Stimulated activated naive CD4-positive, alpha-beta T cell (primary cell): ENCODE data around the gene TMEM204.

ENCODE experiments used
- DNase-seq, 6 experiments: peaks; one replicate each; lab custom pipeline; 2025; lab: John Stamatoyannopoulos, UW

The TMEM204 gene

DNA sequence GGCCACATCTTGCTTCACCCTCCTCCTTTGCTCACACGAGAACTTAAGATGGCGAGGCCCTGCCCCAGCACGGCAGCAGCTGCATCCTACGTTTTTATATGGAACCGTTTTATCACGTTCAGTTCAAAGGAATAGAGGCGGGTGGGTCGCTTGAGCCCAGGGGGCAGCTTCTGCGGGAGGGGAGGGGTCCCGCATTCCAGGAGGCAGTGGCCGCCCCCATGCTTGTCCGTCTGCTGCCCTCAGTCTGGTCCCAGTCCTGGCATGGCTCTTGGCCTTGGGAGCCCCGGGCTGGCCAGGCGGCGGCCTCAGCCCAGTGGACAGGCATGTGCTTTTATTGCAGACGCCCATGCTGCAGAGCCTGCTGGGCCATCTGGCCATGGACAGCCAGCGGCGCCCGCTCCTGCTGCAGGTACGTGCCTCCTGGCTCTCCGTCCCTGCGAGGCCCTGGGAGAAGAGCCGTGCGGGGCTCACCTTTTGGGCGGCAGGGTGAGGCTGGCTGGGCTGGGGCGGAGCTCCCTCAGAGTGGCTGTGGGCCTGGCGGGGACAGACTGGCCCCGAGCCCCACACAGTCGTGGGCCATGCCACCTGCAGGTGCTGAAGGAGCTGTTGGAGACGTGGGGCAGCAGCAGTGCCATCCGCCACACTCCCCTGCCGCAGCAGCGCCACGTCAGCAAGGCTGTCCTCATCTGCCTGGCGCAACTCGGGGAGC lies 33.6 kb upstream of the TMEM204 start:
- DNase-seq = no peak

DNA sequence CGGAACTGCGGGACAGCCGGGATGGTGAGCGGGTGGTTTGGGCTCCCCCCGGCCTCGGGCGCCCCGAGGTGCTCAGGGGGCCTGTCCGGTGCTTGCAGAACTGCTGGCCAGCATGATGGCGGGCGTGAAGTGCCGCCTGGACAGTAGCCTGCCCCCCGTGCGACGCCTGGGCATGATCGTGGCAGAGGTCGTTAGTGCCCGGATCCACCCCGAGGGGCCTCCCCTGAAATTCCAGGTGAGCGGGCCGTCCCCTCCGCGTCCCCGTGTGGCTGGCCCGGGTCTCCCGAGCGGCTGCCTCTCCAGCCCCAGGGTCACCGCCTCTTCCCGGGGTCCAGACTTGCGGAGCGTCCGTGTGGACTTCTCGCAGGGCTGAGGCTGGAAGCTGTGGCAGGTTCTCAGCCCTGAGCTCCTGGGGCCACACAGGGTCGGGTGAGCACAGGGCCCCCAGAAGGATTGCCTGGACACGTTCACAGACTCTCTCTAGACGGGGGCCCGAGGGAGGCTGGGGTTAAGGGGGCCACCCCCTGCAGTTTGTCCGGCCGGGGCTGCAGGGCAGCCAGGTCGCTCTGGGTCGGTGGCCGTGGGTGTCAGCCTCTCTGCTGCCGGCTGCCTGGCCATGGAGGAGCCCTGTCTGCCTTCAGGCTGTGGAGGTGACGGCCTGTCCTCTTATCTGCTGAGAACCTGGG lies 32.9 kb upstream of the TMEM204 start:
- no peak for DNase-seq

DNA sequence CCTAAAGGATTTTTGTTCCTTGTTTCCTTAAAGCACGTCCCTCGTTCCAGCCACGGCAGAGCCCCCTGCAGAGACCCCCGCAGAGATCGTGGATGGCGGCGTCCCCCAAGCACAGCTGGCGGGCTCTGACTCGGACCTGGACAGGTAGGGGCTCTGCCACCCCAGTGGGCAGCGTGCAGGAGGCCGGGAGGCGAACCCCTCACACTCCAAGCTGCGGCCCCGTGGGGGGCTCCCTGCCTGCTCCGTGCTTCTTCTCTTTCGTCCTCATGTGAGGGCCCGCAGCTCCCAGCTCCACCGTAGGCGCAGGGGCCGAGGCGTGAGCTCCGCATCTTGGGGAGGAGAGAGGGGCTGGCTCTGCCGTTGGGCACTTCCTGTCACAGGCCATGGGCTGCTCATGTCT lies 31.8 kb upstream of the TMEM204 start:
- no peak for DNase-seq

DNA sequence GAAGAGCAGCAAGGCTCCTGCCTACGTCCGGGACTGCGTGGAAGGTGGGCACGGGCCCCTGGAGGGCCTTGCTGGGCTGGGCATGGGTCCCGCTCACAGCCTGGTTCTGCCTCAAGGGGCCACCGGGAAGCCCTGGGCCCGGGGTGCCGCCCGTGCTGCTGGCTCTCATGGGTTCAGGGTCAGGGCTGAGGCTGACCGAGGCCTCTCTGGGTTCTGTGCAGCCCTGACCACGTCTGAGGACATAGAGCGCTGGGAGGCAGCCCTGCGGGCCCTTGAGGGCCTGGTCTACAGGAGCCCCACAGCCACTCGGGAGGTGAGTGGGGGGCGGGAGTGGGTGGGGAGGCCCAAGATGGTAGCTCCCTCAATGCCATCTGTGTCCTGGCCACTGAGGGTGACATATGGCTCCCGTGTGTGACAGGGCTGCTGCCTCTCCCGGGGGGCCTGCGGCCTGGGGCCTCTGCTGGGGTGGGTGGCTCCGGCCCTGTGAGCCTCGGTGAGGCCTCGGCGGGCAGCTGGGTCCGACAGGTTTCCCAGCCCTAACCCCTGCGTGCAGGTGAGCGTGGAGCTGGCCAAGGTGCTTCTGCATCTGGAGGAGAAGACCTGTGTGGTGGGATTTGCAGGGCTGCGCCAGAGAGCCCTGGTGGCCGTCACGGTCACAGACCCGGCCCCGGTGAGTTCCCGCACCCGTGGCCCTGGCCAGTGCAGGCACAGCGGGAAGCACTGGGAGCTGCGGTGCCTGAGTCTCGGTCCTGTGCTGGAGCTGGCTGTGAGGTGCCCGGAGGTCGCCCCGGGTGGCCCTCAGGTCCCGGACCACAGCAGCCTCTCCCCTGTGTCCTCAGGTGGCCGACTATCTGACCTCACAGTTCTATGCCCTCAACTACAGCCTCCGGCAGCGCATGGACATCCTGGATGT lies 31.1 kb upstream of the TMEM204 start:
- no peak for DNase-seq

DNA sequence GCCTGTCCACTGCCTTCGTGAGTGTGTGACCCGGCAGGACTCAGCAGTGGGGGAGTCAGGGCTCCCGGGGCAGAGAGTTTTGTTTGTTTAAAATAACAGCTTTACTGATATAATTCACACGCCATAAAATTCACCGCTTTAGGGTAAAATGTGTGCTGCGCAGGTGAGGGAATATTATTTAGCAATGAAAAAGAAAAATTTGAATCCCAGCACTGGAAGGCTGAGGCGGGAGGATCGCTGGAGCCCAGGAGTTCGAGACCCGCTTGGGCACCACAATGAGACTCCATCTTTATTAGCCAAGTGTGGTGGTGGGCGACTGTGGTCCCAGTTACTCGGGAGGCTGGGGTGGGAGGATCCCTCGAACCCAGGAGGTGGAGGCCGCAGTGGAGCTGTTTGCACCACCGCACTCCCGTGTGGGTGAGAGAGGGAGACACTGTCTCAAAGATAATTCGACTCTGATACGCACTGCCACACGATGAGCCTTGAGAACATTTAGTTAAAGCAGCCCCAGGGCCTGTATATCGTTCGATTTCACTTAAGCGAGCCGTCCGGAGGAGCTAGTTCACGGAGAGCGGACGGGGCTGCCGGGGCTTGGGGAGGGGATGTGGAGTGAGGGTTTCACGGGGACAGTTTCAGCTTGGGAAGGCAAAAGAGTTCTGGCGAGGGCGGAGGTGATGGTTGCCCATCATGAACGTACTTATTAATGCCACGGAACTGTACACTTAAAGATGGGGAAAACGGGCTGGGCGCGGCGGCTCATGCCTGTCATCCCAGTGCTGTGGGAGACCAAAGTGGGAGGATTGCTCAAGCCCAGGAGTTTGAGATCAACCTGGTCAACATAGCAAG lies 30.1 kb upstream of the TMEM204 start:
- DNase-seq = no peak

DNA sequence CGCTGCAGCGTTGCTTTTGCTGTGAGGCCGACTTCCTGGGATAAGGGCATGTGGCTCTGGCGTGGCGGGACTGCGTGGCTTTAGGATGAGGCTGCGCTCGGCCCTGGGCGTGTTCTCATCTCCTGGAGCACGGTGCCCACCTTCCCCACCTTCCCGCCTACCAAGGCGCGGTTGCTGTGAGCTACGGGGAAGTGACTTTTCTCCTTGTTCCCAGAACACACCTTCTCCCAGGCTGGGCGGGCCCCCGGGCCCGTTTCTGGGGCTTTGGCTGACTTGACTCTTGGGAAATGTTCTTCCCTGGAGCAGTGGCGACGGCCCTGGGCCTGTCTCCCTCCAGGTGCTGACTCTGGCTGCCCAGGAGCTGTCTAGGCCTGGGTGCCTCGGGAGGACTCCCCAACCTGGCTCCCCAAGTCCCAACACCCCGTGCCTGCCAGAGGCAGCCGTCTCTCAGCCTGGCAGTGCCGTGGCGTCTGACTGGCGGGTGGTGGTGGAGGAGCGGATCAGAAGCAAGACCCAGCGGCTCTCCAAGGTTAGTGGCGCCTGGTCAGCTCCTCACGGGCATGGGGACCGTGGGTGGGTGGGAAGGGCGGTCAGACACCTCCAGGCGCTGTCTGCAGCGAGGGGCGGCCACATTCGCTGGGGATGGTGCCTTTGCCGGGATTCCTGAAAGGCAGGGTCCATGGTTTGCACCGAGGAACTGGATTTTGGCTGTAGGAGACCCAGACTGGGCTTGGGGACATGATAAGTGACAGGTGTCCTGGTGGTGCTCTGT lies 28.2 kb upstream of the TMEM204 start:
- DNase-seq = no peak

DNA sequence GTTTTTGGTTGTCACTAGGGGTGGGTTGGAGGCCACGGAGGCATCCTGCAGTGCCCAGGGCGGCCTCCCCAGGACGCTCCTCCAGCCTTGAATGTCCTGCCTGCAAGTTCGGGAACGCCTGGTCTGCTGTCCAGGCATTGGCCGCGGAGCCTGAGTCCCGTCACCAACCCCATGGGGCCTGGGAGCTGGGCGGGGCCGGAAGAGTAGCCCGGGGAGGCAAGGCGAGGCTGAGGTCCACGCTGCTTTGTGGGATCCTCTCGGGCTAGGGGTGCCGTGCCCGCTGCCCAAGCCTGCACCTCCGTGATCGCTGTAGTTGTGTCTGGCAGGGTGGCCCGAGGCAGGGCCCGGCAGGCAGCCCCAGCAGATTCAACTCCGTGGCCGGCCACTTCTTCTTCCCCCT lies 27.6 kb upstream of the TMEM204 start:
- DNase-seq = no peak

DNA sequence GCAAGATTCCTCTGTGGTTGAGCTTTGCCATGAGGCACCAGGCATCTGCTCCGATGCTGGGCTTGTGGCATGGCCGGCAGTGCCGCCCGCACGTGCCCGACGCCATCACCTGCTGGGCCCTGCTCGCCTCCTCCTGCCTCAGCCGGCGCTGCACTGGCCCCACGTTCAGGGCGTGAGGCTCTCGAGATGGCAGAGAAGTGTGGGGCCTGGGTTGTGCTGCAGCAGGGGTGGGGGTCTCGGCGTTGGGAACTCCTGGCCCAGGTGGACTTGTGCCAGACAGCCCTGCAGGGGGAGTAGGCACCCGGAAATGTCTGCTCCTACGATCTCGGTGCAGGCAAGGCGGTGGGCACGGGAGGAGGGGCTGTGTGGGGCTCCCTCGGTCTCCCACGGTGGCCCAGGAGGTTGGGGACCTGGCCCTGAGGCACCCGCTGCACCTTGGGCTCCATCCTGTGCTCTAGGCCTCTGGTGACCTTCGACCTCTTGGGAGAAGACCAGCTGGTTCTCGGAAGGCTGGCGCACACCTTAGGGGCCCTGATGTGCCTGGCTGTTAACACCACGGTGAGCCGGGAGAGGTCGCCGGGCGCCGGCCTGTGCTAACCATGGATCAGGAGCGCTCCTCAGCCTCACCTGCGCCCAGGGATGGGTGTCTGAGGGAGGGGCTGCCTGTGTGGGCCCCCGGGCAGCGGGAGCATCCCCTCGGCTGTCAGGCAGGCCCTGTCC lies 26.8 kb upstream of the TMEM204 start:
- no peak for DNase-seq

DNA sequence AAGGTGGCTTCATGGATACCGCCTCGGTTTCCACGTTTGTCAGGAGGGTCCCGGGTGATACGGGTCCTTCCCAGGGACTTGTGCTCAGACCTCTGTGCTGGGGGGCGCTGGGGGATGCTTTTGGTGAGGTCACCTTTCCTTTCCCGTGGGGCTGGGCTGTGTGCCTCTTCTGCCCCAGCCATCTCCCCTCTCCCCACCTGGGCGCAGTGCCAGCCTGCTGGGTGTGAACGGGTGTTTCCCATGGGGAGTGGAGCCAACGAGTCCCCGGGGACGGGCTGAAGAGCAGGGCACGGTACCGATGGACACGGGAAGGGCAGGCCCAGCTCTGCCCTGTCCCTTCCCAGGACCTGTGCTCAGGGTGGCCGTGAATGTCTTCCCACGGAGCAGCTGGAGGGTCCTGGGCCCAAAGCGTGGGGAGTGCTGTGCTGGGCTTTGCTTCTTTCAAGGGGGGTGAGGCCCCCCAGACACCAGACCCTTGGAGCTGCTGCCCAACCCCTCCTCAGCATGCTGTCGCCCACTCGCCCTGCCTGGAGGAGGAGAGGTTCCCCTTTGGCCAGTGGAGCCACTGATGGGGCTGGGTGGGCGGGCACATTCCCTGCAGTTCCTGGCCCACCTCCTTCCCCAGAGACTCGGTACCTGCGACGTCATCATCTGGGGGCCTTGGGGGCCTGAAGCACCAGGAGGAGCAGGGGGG lies 24.8 kb upstream of the TMEM204 start:
- DNase-seq = no peak

DNA sequence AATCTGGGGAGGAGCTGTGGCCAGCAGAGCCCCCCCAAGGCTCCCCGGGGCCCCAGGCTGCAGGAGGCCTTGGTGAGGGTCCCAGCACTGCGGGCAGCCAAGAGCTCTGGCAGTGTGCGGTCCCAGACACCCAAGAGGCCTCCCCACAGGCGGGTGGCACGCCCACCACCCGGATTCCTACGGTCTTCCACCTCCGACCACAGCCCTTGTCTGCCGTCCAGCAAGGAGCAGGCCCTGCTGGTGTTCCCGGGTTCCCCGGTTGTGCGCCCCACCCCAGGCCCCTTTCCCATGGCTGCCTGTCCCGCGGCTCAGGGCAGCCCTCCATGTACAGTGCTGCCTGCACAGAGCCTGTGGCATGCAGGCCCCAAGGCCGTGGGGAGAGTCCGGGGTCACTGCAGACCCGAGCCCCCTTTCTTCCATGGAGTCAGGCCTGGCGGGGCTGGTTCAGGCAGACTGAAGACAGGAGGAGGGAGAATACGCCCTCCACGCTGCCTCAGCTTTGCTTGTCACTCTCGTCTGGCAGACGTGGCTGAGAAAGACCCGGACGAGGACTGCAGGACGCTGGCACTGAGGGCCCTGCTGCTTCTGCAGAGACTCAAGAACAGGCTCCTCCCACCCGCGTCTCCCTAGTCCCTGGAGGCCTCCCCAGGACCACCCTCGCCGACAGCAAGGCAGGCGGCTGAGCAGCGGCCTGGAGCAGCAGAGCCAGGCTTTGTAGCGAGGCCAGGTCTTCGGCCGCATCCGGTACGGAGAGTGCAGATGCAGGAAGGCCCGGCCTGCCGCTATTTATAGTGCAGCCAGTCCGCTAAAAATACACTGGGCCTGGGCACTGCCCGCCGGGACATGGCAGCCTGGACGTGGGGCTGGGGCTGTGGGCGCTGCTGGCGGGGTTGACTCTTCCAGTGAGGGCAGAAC lies 23.9 kb upstream of the TMEM204 start:
- no peak for DNase-seq

DNA sequence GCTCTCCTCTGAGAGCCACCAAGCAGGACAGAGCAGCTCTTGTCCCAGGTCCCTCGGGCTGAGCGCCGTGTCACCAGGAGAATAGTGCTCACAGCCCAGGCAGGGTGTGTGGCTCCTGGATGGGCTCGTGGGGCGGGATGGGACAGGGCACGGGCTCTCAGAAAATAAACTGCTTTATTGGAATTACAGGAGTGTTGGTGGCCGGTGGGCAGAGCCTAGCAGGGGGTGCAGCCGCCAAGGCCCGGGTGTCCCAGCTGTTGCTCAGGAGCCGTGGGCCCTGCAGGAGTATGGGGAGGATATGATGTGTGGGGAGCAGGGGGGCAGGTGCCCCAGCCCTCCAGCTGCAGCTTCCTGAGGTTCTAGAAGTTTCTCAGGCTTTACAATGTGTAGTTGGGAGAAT lies 23.2 kb upstream of the TMEM204 start:
- DNase-seq = no peak

DNA sequence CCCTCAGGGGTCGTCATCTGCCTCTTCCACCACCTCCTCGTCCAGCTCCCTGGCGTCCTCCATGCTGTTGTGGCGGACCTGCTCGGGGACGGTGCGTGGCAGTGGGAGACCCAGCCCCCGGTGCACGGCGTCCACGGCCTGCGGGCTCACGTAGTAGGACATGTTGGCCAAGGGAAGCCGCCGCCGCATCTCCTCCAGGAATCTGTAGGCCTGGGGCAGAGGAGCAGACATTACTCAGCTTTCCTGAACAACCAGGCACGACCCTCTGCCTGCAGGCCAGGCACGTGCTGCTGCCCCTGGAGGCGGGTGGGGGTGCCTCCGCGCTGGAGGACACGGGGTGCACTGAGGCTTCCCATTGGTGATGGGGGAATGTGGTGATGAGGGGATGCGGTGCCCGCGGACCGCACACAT lies 22.5 kb upstream of the TMEM204 start:
- no peak for DNase-seq

DNA sequence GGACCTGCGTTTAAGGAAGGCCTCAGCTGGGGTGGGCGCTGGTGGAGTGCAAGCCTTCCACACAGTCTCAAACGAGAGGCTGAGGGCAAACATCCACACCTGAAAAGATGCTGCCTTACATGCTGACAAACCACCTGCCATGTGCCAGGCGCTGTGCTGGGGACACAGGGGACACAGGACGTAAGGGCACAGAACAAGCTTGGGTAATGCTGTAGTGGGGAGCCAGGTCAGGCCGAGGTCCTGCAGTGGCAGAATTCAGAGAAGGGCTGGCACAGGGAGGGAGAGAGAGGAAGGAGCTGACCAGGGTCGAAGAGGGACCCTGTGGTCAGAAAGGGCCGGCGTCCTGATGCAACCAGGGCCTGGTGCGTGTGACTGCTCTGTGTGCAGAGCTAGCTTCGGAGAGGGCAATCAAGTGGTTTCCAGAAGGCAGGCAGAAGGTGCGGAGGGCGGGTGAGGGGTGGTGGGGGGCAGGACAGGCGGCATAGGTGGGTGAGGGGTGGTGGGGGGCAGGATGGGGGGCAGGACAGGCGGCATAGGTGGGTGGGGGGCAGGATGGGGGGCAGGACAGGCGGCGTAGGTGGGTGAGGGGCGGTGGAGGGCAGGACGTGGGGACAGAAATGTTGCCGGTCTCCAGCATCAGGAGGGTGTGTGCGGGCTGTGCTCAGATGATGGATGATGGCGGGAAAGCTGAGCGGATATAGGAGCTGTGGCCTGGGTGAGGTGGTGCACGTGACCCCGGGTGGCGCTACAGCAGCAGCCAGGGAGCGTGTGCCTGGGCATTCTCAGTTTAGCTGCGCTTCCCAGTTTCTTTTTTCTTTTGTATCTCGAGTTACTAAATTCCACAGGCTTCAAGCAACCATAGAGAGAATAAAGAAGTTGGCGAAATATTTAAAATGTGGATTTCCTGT lies 21.6 kb upstream of the TMEM204 start:
- DNase-seq = no peak

DNA sequence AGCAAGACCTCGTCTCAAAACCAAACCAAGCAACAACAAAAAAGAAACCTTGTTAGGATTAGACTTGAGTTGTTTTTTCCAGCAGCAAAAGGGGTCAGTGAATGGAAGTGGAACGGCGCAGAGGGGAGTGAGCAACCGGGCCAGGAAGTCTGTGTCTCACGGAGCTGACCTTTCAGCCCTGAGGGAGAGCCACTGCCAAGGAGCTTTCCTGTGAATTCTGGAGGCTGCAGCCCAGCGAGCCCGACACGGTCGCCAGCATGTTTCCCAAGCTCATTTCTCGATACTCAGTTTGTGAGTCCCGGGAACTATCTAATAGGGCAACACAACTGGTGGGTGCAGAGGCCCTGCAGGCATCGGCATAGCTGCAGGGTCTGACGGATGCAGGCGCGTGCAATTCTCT lies 20.7 kb upstream of the TMEM204 start:
- no peak for DNase-seq

DNA sequence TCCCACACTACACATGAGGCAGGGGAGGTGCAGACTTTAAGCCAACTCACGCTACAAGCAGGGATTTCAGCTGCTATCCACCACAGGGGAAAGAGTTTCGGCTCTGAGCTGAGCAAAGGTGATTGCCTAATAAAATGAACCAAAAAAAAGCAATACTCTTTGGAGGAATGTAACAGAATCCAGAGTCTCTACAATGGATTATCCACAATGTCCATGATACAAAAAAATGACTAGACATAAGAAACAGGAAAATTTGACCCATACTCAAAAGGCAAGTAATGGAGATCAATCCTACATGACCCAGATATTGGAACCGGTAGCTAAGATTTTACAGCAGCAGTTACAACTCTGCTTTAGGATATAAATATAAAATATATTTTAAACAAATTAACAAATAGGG lies 19.0 kb upstream of the TMEM204 start:
- DNase-seq = no peak

DNA sequence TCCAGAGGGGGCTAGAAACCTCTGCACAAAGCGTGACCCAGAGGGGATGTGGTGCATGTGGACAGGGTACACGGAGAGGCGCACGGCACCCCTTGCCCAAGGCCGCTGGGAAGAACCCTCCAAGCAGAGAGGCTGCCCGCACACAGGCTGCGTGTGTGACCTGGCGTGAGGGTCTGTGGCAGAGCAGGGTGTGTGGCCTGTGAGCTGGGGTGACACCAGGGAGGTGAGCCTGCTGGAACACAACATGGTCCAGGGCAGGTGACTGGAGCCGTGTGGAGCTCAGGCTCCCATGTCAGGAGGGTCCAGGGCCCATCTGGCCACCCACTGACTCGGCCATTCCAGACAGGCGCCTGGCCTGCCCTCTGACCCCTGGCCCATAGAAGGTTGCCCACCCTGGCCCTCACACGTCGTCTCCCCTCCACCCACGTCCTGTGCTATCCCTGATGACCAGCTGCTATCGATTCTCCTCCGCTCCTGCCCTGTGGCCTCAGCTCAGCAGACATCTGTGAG lies 14.8 kb upstream of the TMEM204 start:
- DNase-seq = no peak

DNA sequence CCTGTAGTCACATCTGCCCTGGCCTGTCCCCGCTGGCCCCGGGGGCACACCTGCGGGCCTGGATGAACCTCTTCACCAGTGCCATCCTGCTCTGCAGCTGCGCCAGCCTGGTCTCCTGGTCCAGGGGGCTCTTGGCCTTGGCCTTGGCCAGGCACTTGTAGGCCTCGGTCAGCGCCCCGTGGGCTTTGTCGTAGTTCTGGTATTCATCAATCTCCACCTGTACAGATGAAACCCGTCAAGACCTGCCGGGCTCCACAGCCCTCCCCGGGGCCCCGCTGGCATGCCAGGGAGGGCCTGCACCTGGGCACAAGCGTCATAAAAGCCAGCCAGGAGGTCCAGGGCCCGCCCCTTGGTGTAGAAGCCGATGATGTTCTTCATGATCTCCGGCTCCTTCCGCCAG lies 13.6 kb upstream of the TMEM204 start:
- DNase-seq = no peak
